ENCODE measurements around the gene CUX1. TPM values are rescaled to one million over a fixed set of nuclear protein-coding genes. Genes with fewer than 3 reads are reported as not detected.
A peak's percentile ranks its signal among the peaks of the same experiment; 100 is the strongest.

CUX1 gene
- total RNA-seq, 2 experiments from 2014 or later = 21.1 to 22.4 TPM

DNA sequence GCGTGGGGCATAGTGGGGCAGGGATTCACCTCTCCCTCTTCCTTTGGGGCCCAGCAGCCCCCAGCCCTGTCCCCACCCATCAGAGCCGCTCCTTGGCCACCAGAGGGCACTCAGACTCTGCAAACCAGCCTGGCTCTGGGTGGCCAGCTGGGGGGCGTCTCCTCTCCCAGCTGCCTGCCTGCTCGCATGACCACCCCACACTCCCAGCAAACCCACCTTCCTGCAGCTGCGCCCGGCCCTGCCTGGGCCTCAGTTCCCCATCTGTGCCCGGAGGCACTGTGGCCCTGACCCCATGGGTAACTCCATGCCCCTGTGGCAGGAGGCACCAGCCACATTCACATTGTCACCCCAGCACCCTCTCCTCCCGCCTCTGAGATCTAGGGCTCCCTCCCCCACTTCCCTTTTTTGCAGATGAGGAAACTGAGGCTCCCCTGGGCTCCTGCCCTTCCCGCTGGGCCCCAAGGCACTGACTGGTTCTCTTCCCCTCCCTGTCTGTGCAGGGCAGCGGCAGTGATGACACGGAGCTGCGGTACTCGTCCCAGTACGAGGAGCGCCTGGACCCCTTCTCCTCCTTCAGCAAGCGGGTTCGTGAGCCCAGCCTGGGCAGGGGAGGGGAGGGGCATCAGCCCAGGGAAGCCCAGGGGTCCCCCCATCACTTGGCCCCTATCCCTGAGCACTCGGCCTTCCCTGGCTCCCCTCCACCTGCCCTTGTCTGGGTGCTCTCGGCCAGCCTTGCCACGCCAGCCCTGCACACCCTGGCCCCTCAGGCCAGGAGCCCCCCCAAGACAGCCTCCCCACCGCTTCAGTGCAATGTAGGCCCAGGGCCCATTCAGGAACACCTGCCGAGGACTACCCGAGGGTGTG is 462.3 kb downstream of the CUX1 start:
- peak; percentile 60 for DNase-seq
- Mint-ChIP-seq H3K27me3 (peaks cover 7% of the 10 kb centered on the region), H3K36me3 (ENCODE audit: low read depth) (no peaks in the 10 kb centered on the region), H3K27ac (no peak overlapping the region), H3K4me3 (no peak overlapping the region), H3K4me1 (peaks cover 12% of the 10 kb centered on the region), H3K9me3 (no peaks in the 10 kb centered on the region)
- ChIA-PET CTCF (interaction anchor here (1.0 to 4.8 kb wide), 5 partner anchors 10 to 117 kb away, joined by 3 to 30 read pairs (median 5); partner anchors contain the start of gene PRKRIP1), POLR2A (no interaction called here)

DNA sequence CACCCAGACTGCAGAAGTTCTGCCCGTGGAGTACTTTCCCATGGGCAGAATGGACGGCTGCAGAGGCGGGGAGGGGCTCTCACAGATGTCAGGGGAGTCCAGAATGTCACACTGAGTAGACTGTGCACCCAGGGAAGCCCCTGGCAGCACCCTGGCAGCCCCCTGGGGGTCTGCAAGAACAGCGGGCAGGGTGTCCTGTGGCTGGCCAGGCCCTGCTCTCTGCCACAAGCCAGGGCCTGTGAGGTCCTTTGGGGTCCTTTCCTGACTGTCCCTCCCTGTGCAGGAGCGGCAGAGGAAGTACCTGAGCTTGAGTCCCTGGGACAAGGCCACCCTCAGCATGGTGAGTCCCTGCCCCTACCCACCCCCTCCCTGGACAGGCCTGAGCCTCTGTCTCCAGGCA is 463.1 kb downstream of the CUX1 start:
- Mint-ChIP-seq H3K36me3 (ENCODE audit: low read depth) (no peaks in the 10 kb centered on the region), H3K27me3 (peaks cover 14% of the 10 kb centered on the region), H3K27ac (no peak overlapping the region), H3K4me1 (peaks cover 19% of the 10 kb centered on the region), H3K9me3 (no peaks in the 10 kb centered on the region), H3K4me3 (no peak overlapping the region)
- ChIA-PET POLR2A (interaction anchor here (1.3 kb wide), 1 partner anchor 116 kb away, joined by 3 read pairs; the partner anchor contains the start of gene PRKRIP1), CTCF (interaction anchor here (0.6 to 4.8 kb wide), 5 partner anchors 11 to 1067 kb away, joined by 3 to 30 read pairs (median 5); no protein-coding TSS in a partner anchor)
- no peak for DNase-seq

DNA sequence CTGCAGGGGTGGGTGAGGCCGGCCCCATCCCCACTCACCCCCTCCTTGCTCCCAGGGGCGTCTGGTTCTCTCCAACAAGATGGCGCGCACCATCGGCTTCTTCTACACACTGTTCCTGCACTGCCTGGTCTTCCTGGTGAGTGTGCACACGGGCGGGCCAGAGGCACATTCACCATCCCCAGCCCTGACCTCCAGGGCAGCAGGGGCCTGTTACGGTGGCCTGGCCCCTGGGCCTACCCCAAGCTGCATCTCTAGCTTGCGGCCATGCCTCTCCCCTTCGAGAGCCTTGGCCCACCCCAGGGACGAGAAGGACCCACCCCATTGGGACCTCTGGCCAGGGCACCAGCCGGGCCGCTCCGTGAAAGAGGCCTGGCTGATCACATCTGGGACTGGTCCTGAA is 464.4 kb downstream of the CUX1 start:
- Mint-ChIP-seq H3K27me3 (peaks cover 15% of the 10 kb centered on the region), H3K9me3 (no peaks in the 10 kb centered on the region), H3K4me1 (peaks cover 20% of the 10 kb centered on the region), H3K4me3 (no peak overlapping the region), H3K27ac (no peak overlapping the region), H3K36me3 (ENCODE audit: low read depth) (no peaks in the 10 kb centered on the region)
- ChIA-PET CTCF (interaction anchor here (1.6 to 4.8 kb wide), 2 partner anchors 25 to 111 kb away, joined by 3 to 30 read pairs; no protein-coding TSS in a partner anchor), POLR2A (interaction anchor here (0.8 to 1.3 kb wide), 2 partner anchors 110 to 114 kb away, joined by 3 read pairs; partner anchors contain the start of gene PRKRIP1)
- DNase-seq = no peak

DNA sequence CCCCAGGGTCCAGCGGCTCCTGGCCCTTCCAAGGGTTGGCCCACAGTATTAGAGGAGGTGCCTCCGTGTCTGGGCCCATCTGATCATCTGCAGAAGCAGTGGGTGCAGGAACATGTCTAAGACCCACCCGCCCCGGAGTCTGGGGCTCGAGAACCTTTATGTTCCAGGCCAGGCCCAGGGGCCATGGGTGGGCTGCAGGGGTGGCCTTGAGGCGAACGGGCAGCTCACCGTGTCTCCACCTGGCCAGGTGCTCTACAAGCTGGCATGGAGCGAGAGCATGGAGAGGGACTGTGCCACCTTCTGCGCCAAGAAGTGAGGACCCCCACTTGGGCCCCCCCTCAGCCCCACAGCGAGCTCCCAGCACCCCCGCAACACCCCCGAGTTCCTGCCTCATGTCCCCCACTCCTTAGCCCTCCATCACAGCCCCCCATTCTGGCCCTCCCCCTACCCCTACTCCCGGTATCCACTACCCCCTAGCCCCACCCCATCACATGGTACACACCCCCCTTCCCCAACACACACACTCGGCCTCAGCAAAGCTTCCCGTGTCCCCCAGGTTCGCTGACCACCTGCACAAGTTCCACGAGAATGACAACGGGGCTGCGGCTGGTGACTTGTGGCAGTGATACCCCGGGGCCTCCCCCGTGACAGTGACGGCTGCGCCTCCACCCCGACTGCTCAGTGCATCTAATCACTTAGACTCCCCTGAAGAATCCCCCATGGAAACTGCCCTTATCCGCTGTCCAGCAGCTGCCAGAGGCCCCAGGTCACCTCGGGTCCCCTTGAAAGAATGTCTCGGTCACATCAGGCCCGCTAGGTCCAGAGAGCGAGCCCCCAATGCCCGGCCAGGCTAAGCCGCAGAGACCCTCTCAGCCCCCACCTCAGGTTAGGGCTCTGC is 465.3 kb downstream of the CUX1 start:
- POLR2A ChIA-PET = no interaction called here
- H3K27ac Mint-ChIP-seq = no peak overlapping the region
- peaks cover 15% of the 10 kb centered on the region for H3K27me3 Mint-ChIP-seq
- H3K4me1 Mint-ChIP-seq = peaks cover 20% of the 10 kb centered on the region
- no peaks in the 10 kb centered on the region for H3K9me3 Mint-ChIP-seq
- no peaks in the 10 kb centered on the region for H3K36me3 Mint-ChIP-seq (ENCODE audit: low read depth)
- H3K4me3 Mint-ChIP-seq = no peak overlapping the region
- DNase-seq = no peak
- CTCF ChIA-PET = interaction anchor here (1.6 kb wide), 1 partner anchor 24 kb away, joined by 3 read pairs; no protein-coding TSS in a partner anchor

DNA sequence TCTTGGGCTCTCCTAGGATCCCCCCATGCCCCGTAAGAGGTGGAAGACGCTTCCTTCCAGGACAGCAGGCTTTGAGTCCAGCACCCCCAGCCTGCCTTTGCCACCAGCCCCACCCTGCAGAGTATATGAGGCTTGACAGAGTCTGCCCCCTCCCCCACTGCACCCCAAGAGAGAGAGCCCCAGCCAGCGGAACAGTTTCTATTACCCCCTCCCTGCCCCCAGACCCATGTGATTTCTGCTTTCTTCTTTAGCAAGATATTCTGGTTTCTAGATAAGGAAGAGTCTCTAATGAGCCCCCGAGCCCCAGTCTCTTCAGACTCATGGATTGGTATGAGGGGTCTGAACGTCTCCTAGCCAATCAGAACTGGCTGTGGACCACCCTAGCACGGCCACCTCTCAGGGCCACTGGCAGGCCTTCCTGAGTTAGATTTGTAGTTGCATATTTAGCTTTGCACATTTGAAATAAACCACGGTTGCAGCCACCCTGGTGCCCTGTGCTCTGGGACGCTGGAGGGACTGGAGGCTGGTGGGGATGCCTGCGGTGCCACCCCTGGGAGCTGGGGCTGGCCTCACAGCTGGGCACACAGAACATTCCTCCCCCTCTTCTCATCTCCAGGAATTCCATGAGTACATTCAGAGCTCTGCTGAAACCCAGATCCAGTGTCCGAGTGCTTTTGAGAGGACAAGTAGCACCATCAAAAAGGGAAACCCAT is 466.2 kb downstream of the CUX1 start:
- ChIA-PET POLR2A (no interaction called here), CTCF (interaction anchor here (1.6 kb wide), 1 partner anchor 23 kb away, joined by 3 read pairs; no protein-coding TSS in a partner anchor)
- Mint-ChIP-seq H3K36me3 (ENCODE audit: low read depth) (no peaks in the 10 kb centered on the region), H3K27ac (no peak overlapping the region), H3K4me3 (no peak overlapping the region), H3K9me3 (no peaks in the 10 kb centered on the region), H3K27me3 (peaks cover 19% of the 10 kb centered on the region), H3K4me1 (peaks cover 25% of the 10 kb centered on the region)
- no peak for DNase-seq

DNA sequence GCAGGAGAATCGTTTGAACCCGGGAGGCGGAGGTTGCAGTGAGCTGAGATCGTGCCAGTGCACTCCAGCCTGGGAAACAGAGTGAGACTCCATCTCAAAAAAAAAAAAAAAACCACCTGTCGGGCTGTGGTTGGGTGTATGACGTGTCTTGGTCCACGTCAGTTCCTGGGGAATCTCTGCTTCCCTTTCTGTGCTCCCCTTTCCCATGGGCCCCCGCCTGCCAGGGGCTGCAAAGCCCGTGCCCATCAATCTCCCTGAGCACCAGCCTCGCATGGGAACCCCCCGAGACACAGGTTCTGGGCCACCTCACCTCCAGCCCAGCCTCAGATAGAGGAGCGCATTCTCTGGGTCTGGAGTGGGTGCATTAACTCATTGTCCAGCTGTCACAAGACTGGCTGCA is 467.0 kb downstream of the CUX1 start:
- Mint-ChIP-seq H3K4me1 (peaks cover 25% of the 10 kb centered on the region), H3K27me3 (peaks cover 21% of the 10 kb centered on the region), H3K4me3 (peak overlapping the region; percentile 17), H3K36me3 (ENCODE audit: low read depth) (no peaks in the 10 kb centered on the region), H3K27ac (no peak overlapping the region), H3K9me3 (no peaks in the 10 kb centered on the region)
- ChIA-PET CTCF (no interaction called here), POLR2A (interaction anchor here (1.3 kb wide), 1 partner anchor 112 kb away, joined by 3 read pairs; the partner anchor contains the start of gene PRKRIP1)
- peak; percentile 28 for DNase-seq

DNA sequence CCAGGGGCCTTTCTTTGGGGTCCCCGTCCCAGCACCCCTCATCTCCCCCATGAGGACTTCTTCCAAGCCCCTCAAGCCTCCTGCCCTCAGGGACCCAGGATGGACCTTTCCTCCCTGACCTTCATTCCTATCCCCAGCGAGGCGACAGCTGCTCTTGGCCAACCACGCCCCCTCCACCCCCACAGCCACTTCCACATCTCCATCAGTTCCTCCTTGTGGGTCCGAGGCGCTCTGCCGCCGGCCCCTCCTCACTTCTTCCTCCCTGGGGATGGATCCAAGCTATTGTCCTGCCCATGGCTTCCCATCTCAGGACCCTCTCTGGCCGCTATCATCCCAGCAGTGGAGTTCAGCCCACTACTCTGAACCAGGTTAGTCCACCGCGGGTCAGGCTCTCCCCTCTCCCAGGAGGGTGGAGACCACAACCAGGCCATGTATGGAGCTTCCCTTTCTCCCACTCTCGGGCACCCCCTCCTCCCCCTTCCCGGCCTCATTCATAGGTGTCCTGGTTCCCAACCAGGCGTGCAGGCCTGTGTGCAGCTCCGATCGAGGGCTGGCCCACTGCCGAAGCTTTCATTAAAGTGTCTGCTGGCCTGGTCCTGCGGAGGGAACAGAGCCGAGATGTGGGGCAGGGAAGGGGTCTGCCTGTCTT is 467.6 kb downstream of the CUX1 start:
- H3K27me3 Mint-ChIP-seq = peaks cover 24% of the 10 kb centered on the region
- H3K4me1 Mint-ChIP-seq = peaks cover 22% of the 10 kb centered on the region
- no peaks in the 10 kb centered on the region for H3K9me3 Mint-ChIP-seq
- ChIA-PET POLR2A (interaction anchor here (1.3 kb wide), 1 partner anchor 111 kb away, joined by 3 read pairs; the partner anchor contains the start of gene PRKRIP1), CTCF (no interaction called here)
- H3K27ac Mint-ChIP-seq = no peak overlapping the region
- peak overlapping the region; percentile 52 for H3K4me3 Mint-ChIP-seq
- H3K36me3 Mint-ChIP-seq (ENCODE audit: low read depth) = no peaks in the 10 kb centered on the region
- DNase-seq = no peak

DNA sequence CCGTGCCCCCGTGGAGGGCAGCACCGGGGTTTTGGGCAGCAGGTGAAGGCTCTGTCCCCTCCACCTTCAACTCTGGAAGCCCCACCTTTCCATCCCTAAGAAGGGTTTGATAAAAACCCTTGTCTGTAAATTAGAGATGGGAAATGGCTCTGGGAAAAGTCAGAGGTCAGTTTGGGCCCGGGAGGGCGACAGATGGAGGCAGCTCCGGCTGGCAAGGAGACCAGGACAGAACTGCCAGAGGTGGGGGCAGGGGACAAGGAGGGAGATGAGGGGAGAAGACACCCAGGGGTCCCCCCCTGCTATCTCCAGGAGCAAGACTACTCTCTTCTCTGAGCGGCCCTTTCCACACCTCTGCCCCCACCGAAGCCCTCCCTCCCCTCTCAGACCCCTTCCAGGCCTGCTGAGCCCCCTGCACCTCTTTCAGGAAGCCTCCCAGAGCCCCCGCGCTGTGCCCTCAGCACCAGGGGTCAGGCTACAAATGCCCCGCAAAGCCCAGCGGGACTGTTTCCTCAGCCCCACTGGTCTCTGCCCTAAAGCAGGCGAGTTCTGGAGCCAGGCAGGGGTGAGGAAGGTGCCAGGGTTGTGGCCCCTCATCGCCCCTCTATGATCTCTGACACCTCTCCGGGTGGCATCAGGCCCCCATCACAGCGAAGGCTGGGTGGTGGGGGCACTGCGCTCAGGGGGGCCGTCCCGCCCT is 468.3 kb downstream of the CUX1 start:
- no peak for DNase-seq
- H3K27me3 Mint-ChIP-seq = peaks cover 24% of the 10 kb centered on the region
- POLR2A ChIA-PET = interaction anchor here (1.3 kb wide), 1 partner anchor 111 kb away, joined by 3 read pairs; the partner anchor contains the start of gene PRKRIP1
- no peak overlapping the region for H3K27ac Mint-ChIP-seq
- CTCF ChIA-PET = no interaction called here
- peaks cover 22% of the 10 kb centered on the region for H3K4me1 Mint-ChIP-seq
- H3K9me3 Mint-ChIP-seq = no peaks in the 10 kb centered on the region
- no peaks in the 10 kb centered on the region for H3K36me3 Mint-ChIP-seq (ENCODE audit: low read depth)
- H3K4me3 Mint-ChIP-seq = peak overlapping the region; percentile 52

DNA sequence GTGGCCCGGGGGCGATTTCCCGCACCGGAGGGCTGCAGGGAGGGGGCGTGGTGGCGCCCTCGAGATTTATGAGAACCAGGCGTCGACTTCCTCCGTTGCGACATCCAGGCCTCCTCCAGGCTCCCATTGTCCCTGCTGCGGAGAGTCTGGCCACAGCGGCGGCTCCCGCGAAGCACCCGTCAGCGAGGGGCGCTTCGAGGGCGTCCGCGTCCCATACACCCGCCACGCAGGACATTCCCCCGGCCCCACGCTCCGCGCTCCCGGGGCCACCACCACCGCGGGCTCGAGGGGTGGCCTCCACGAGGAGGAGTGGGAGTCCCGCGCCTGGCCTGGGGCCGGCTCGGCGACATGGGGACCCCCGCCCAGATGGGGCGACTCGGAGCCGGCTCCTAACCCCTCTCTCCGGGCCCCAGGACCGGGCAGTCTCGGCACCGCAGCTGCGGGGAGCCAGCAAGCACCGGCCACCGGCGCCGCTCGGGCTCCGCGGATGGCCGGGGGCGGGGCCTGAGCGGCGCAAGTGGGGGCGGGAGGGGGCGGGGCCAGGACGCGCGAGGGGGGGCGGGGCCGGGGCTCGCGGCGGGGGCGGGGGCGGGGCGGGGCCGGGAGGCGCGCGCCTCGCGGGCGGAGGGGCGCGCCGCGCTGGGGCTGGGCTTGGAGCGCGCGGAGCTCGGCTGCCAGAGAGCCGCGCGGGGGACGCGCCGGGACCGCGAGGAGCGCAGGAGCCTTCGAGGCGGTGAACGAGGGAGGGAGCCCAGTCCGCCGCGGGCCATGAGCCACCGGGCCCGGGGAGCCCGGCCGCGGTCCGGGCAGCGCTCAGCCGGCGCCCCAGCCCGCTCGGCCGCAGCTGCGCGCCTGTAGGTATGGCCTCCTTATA is 469.0 kb downstream of the CUX1 start, which contains the start of gene SH2B2:
Gene SH2B2 (plus strand): TSS at position 632 of the 874 bp plus-strand sequence. CDS start 13,683 bp downstream, outside the sequence.
- DNase-seq = peak; percentile 33
- Mint-ChIP-seq H3K4me1 (peaks cover 25% of the 10 kb centered on the region), H3K9me3 (no peaks in the 10 kb centered on the region), H3K4me3 (peak within 1 kb of the TSS; percentile 57), H3K27me3 (peaks cover 25% of the 10 kb centered on the region), H3K36me3 (ENCODE audit: low read depth) (no peaks in the 10 kb centered on the region), H3K27ac (no peak within 1 kb of the TSS)
- POLR2A ChIA-PET = no interaction called here
- CTCF ChIA-PET = no interaction called here

DNA sequence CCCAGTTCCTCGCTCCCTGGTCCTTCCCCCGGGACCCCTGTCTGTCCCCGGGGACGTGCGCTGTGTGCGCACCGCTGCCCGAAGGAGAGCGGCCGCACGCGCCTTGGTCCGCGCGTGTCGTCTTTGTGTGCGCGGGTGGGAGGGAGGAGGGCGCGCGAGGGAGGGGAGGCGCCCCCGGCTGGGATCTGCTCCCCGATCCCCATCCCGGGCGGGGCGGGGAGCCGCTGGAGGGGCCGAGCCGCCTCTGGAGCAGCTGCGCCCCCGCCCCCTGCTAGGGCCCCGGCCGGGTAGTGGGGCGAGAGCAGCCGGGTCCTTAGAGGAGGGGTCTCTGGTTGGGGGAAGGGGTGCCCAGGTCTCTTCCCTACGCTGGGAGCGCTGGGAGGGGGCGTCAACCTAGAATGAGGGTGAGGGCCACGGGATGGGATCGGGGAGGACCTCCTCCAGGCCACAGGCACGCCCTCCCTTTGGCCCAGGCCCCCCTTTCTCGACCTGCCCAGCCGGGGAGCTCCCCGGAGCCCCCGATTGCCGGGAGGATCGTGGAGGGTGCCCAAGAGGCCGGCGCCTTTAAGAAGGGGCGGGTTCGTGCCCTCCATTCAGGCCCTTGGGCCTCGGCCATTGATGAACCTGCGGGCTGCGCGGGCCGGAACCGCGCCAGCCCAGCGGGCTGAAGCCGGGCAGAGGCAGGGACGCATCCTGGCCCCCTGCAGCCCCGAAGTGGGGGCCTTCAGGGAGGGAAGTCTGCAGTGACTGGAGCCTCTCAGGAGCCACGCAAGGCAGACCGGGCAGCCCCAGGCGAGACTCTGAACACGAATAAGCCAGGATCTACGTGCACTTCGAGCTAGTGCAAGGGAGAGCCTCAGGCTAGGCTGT is 469.9 kb downstream of the CUX1 start:
- H3K4me1 Mint-ChIP-seq = peaks cover 29% of the 10 kb centered on the region

More for the DNA sequence above, 469.9 kb downstream of the CUX1 start:
- Mint-ChIP-seq H3K9me3 (no peaks in the 10 kb centered on the region), H3K27ac (no peak overlapping the region), H3K4me3 (peak overlapping the region; percentile 57), H3K36me3 (ENCODE audit: low read depth) (no peaks in the 10 kb centered on the region), H3K27me3 (peaks cover 30% of the 10 kb centered on the region)
- no peak for DNase-seq
- POLR2A ChIA-PET = no interaction called here
- CTCF ChIA-PET = interaction anchor here (1.0 kb wide), 1 partner anchor 109 kb away, joined by 3 read pairs; the partner anchor contains the start of gene PRKRIP1
